Loucy (cell line): Measurements from ENCODE around the gene SPAG17.

Source experiments
- H2AFZ ChIP-seq: fragments of 200-600 bp; sonication (generic); 2 replicates; pipeline ENCODE4 v1.6.0; 2016; ENCODE audit warnings: antibody characterized with exemption, mild to moderate bottlenecking, low read length, moderate library complexity
- H3F3A ChIP-seq: fragments of 200-600 bp; 2 replicates; pipeline ENCODE4 v1.6.0; 2016; ENCODE audit warnings: antibody characterized with exemption, low read depth, mild to moderate bottlenecking
- H3K27me3 ChIP-seq: fragments of 200-600 bp; sonication (generic); 2 replicates; pipeline ENCODE4 v1.6.1; 2014; ENCODE audit warnings: low read length, mild to moderate bottlenecking; ENCODE audit not compliant: insufficient read depth, poor library complexity, severe bottlenecking
- H3K36me3 ChIP-seq: fragments of 200-600 bp; sonication (generic); 2 replicates; pipeline ENCODE4 v1.6.1; 2016; ENCODE audit warnings: low read length; ENCODE audit not compliant: insufficient read depth
- H3K4me1 ChIP-seq: fragments of 200-600 bp; sonication (generic); 2 replicates; pipeline ENCODE4 v1.5.1; 2014; ENCODE audit warnings: low read length, mild to moderate bottlenecking; ENCODE audit not compliant: insufficient read depth, poor library complexity, severe bottlenecking
- H3K4me2 ChIP-seq: fragments of 200-600 bp; sonication (generic); 2 replicates; pipeline ENCODE4 v1.6.0; 2014; ENCODE audit warnings: antibody characterized with exemption, low read length, low read depth, mild to moderate bottlenecking; ENCODE audit not compliant: poor library complexity, severe bottlenecking
- H3K4me3 ChIP-seq: fragments of 200-600 bp; sonication (generic); 2 replicates; pipeline ENCODE4 v1.5.1; 2014; ENCODE audit warnings: low read length, mild to moderate bottlenecking, mixed read lengths; ENCODE audit not compliant: poor library complexity, severe bottlenecking
- H3K79me2 ChIP-seq: fragments of 200-600 bp; sonication (generic); 2 replicates; pipeline ENCODE4 v1.6.1; 2014; ENCODE audit warnings: low read length; ENCODE audit not compliant: insufficient read depth
- H3K9ac ChIP-seq: fragments of 200-600 bp; sonication (generic); 2 replicates; pipeline ENCODE4 v1.6.0; 2014; ENCODE audit warnings: mild to moderate bottlenecking, low read depth, low read length, moderate library complexity; ENCODE audit not compliant: poor library complexity, severe bottlenecking
- H3K9me2 ChIP-seq: fragments of 200-600 bp; sonication (generic); replicated peaks from 2 replicates; pipeline ENCODE4 v1.6.1; 2016; ENCODE audit warnings: low read depth, low read length, mixed read lengths
- H3K9me3 ChIP-seq: fragments of 200-600 bp; sonication (generic); 2 replicates; pipeline ENCODE4 v1.6.1; 2014; ENCODE audit warnings: mild to moderate bottlenecking, antibody characterized with exemption, low read length, low read depth; ENCODE audit not compliant: insufficient read depth
- H4K20me1 ChIP-seq: fragments of 200-600 bp; sonication (generic); 2 replicates; pipeline ENCODE4 v1.6.0; 2014; ENCODE audit warnings: antibody characterized with exemption, low read length, mild to moderate bottlenecking; ENCODE audit not compliant: insufficient read depth, poor library complexity, severe bottlenecking
- CTCF ChIP-seq: fragments of 200-600 bp; sonication (generic); conservative IDR thresholded peaks from 2 replicates; pipeline ENCODE4 v1.5.1; 2014; ENCODE audit warnings: mild to moderate bottlenecking, antibody characterized with exemption, low read length
- EZH2phosphoT487 ChIP-seq: fragments of 200-600 bp; IDR thresholded peaks from 2 replicates; pipeline ENCODE4 v1.6.1; 2018; ENCODE audit warnings: antibody characterized with exemption, mild to moderate bottlenecking, moderate library complexity, borderline replicate concordance

Gene SPAG17

GRCh38 chr1:117933769-117934168 is 251.3 kb downstream of the SPAG17 start:
- Histone ChIP-seq H3K9ac (no peak overlapping the region), H3K27me3 (no peaks in the 10 kb centered on the region), H3F3A (no peaks in the 10 kb centered on the region), H3K79me2 (peaks cover 42% of the 10 kb centered on the region), H4K20me1 (peaks cover 14% of the 10 kb centered on the region), H3K4me3 (no peak overlapping the region), H3K36me3 (peaks cover 22% of the 10 kb centered on the region; the same call in 1 of the 2 replicates), H3K9me2 (no peaks in the 10 kb centered on the region), H2AFZ (no peak overlapping the region), H3K4me1 (peaks cover 31% of the 10 kb centered on the region), H3K4me2 (peak overlapping the region; percentile 25), H3K9me3 (no peaks in the 10 kb centered on the region)
- no peak for TF ChIP-seq CTCF
- TF ChIP-seq EZH2phosphoT487 = no peak

GRCh38 chr1:117932576-117932975 is 252.5 kb downstream of the SPAG17 start:
- H3K4me3 ChIP-seq = peak overlapping the region; percentile 89
- H3F3A ChIP-seq = no peaks in the 10 kb centered on the region
- TF ChIP-seq CTCF (no peak), EZH2phosphoT487 (no peak)
- peaks cover 54% of the 10 kb centered on the region for H3K79me2 ChIP-seq
- peak overlapping the region; percentile 76 for H3K4me2 ChIP-seq
- H3K9ac ChIP-seq = no peak overlapping the region
- H3K27me3 ChIP-seq = no peaks in the 10 kb centered on the region
- H3K4me1 ChIP-seq = peaks cover 41% of the 10 kb centered on the region
- peaks cover 12% of the 10 kb centered on the region; the same call in 1 of the 2 replicates for H3K36me3 ChIP-seq
- no peaks in the 10 kb centered on the region for H3K9me2 ChIP-seq
- H4K20me1 ChIP-seq = peaks cover 26% of the 10 kb centered on the region
- H2AFZ ChIP-seq = no peak overlapping the region
- H3K9me3 ChIP-seq = no peaks in the 10 kb centered on the region

- Histone ChIP-seq H2AFZ (no peak overlapping the region), H3K79me2 (peaks cover 72% of the 10 kb centered on the region), H4K20me1 (peaks cover 23% of the 10 kb centered on the region), H3K36me3 (no peaks in the 10 kb centered on the region; the same call in 1 of the 2 replicates), H3K4me1 (peaks cover 62% of the 10 kb centered on the region), H3K4me3 (peak overlapping the region; percentile 89), H3K9ac (peak overlapping the region; percentile 76), H3F3A (no peaks in the 10 kb centered on the region), H3K9me3 (no peaks in the 10 kb centered on the region), H3K4me2 (peak overlapping the region; percentile 76), H3K27me3 (no peaks in the 10 kb centered on the region), H3K9me2 (no peaks in the 10 kb centered on the region)
- TF ChIP-seq EZH2phosphoT487 (no peak), CTCF (no peak)
These were observed 254.5 kb downstream of the SPAG17 start for GRCh38 chr1:117930484-117930883.
